Activated CD8-positive, alpha-beta T cell treated with anti-CD3 and anti-CD28 coated beads for 36 hours (primary cell): ENCODE data around the gene RPS14. TPM values are rescaled to one million over a fixed set of nuclear protein-coding genes. Genes with fewer than 3 reads are reported as not detected.
A peak's percentile ranks its signal among the peaks of the same experiment; 100 is the strongest.

Experiments used
- ATAC-seq: fragments of 200-7000 bp; cut with Tn5 transposase; one replicate; pipeline ENCODE4 v1.10.0; 2021; ENCODE audit warnings: mild to moderate bottlenecking, moderate library complexity
- CTCF ChIA-PET: fragments of 350-600 bp; sonication (Branson Sonifier 250); formaldehyde crosslinking; loops from one replicate; lab custom pipeline; 2021; ENCODE audit warnings: antibody characterized with exemption; lab: Charles Lee
- POLR2A ChIA-PET: fragments of 350-600 bp; sonication (Branson Sonifier 250); formaldehyde crosslinking; loops from one replicate; lab custom pipeline; 2021; ENCODE audit warnings: antibody characterized with exemption; lab: Charles Lee
- DNase-seq: peaks from one replicate; pipeline ENCODE4 v3.0.0-alpha.2; 2020
- H3K27ac Mint-ChIP-seq: one replicate; pipeline ENCODE4 v1.8.0; 2021; ENCODE audit warnings: mild to moderate bottlenecking, mixed read lengths
- H3K27me3 Mint-ChIP-seq: one replicate; pipeline ENCODE4 v1.8.0; 2021; ENCODE audit warnings: mixed read lengths
- H3K36me3 Mint-ChIP-seq: one replicate; pipeline ENCODE4 v1.8.0; 2021; ENCODE audit warnings: low read depth, mixed read lengths
- H3K4me1 Mint-ChIP-seq: one replicate; pipeline ENCODE4 v1.8.0; 2021; ENCODE audit warnings: low read depth, mixed read lengths
- H3K4me3 Mint-ChIP-seq: one replicate; pipeline ENCODE4 v1.8.0; 2021; ENCODE audit warnings: mild to moderate bottlenecking, moderate library complexity, mixed read lengths
- H3K9me3 Mint-ChIP-seq: one replicate; pipeline ENCODE4 v1.8.0; 2021; ENCODE audit warnings: mixed read lengths
- intact Hi-C: fragments of 100-400 bp; cut with micrococcal nuclease; formaldehyde crosslinking; loops from one replicate; pipeline ENCODE4 v1.10.0; 2022
- total RNA-seq, 2 experiments: library from RNA; stranded (reverse); gene quantifications; one replicate each; pipeline ENCODE4 v1.2.3, GENCODE V29; 2021
- TF ChIP-seq, protein P1 (sequence below): fragments of 200-600 bp; IDR thresholded peaks from one replicate; pipeline ENCODE4 v1.8.0; 2022; ENCODE audit warnings: antibody characterized with exemption, mild to moderate bottlenecking

Gene RPS14
- total RNA-seq, 2 experiments from 2014 or later = 3,542 to 3,651 TPM

DNA sequence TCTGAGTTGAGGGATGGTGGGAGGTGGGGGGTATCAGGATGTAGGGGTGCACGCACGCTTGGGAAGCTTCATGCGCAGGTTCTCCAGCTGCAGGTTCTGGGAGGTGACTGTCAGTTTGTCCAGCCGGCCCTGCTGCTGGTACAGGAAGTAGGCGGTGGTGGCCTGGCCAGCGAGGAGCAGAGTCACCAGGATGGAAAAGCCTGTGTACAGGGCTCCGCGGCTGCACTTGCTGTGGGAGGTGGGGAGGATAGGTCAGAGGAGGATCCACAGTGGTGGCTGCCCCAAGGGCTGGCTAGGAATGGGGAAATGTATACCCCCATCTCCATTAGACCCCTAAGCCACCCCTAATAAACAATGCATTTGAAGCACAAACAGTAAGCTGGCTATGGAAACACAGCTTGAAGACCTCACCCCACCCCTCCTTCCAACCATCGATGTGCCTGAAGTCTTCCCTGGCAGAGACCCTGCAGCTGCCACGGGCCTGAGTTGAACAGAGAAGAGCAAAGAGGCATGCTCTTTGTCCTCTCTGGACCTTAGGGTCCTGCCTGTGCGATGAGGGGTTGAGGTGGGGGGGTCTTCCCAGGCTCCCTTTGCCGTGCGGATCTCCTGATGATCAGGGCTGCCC is 42.3 kb downstream of the RPS14 start:
- H3K4me1 Mint-ChIP-seq = peaks cover 29% of the 10 kb centered on the region
- TF ChIP-seq, protein P1, sequence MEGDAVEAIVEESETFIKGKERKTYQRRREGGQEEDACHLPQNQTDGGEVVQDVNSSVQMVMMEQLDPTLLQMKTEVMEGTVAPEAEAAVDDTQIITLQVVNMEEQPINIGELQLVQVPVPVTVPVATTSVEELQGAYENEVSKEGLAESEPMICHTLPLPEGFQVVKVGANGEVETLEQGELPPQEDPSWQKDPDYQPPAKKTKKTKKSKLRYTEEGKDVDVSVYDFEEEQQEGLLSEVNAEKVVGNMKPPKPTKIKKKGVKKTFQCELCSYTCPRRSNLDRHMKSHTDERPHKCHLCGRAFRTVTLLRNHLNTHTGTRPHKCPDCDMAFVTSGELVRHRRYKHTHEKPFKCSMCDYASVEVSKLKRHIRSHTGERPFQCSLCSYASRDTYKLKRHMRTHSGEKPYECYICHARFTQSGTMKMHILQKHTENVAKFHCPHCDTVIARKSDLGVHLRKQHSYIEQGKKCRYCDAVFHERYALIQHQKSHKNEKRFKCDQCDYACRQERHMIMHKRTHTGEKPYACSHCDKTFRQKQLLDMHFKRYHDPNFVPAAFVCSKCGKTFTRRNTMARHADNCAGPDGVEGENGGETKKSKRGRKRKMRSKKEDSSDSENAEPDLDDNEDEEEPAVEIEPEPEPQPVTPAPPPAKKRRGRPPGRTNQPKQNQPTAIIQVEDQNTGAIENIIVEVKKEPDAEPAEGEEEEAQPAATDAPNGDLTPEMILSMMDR = no peak
- H3K36me3 Mint-ChIP-seq = peaks cover 33% of the 10 kb centered on the region
- no peak for ATAC-seq
- intact Hi-C loops = no loop called here
- POLR2A ChIA-PET = interaction anchor here (0.6 to 1.4 kb wide), 2 partner anchors 9 to 352 kb away, joined by 3 read pairs; partner anchors contain the start of gene DCTN4
- H3K4me3 Mint-ChIP-seq = no peak overlapping the region
- CTCF ChIA-PET = interaction anchor here (0.8 to 0.9 kb wide), 2 partner anchors 29 to 43 kb away, joined by 3 to 4 read pairs; no protein-coding TSS in a partner anchor
- no peaks in the 10 kb centered on the region for H3K27me3 Mint-ChIP-seq
- no peaks in the 10 kb centered on the region for H3K9me3 Mint-ChIP-seq
- no peak overlapping the region for H3K27ac Mint-ChIP-seq
- DNase-seq = no peak

DNA sequence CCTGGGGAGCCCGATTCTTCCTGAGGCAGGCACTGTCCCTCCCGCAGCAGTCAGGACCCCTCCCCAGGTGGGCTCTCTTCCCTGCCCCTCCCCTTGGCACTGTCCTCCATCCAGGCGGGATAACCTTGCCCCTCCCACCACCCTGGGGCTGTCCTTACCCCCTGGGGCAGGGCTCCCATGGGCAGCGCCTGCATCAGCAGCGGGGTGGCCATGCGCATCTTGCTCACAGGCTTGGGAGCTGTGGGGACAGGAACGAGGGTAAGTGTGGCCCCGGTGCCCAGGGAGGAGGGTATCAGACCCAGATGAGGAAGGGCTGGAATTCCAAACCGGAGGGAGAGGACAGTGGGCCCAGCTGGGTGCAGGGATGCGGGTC is 42.8 kb downstream of the RPS14 start:
- Mint-ChIP-seq H3K27me3 (no peaks in the 10 kb centered on the region), H3K4me1 (peaks cover 28% of the 10 kb centered on the region), H3K4me3 (no peak overlapping the region), H3K9me3 (no peaks in the 10 kb centered on the region), H3K36me3 (peaks cover 35% of the 10 kb centered on the region), H3K27ac (no peak overlapping the region)
- TF ChIP-seq, protein P1 = no peak
- ChIA-PET CTCF (interaction anchor here (0.8 to 0.9 kb wide), 2 partner anchors 29 to 43 kb away, joined by 3 to 4 read pairs; no protein-coding TSS in a partner anchor), POLR2A (interaction anchor here (1.0 to 1.4 kb wide), 3 partner anchors 9 to 20 kb away, joined by 3 to 5 read pairs (median 5); no protein-coding TSS in a partner anchor)
- no peak for DNase-seq
- intact Hi-C loops = no loop called here
- no peak for ATAC-seq

DNA sequence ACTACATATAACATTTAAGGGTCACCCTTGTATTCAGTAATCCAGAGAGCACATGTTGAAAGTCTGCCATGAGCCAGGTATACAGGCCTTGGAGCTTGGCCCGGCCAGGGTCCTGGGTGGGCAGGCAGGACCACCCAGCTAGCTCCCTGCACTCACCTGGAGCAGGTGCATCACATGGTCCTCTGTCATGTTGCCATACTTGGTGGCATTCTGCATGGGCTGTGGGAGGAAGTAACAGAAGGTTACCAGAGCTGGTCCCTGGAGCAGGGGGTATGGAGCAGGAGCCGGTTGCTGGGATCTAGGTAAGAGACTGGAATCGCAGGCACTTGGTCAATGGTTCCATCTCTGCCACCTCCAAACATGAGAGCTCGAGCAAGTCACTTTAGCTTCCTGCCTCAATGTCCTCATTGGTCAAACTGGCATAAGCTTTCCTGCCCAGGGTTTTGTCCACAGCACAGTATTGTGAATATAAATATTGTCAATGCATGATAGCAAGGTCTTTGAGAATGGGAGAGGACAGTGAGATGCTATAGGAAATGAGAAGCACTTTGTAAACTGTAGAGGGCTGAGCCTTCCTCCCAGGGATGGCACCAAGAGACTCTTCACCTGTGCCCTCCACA is 43.3 kb downstream of the RPS14 start:
- H3K27ac Mint-ChIP-seq = no peak overlapping the region
- H3K4me1 Mint-ChIP-seq = peaks cover 23% of the 10 kb centered on the region
- intact Hi-C loops = no loop called here
- ChIA-PET POLR2A (interaction anchor here (0.7 to 2.4 kb wide), 5 partner anchors 9 to 43 kb away, joined by 3 to 8 read pairs (median 5); no protein-coding TSS in a partner anchor), CTCF (interaction anchor here (0.8 to 0.9 kb wide), 2 partner anchors 30 to 44 kb away, joined by 3 to 4 read pairs; no protein-coding TSS in a partner anchor)
- ATAC-seq = no peak
- H3K9me3 Mint-ChIP-seq = no peaks in the 10 kb centered on the region
- TF ChIP-seq, protein P1 = no peak
- H3K36me3 Mint-ChIP-seq = peaks cover 40% of the 10 kb centered on the region
- DNase-seq = no peak
- no peak overlapping the region for H3K4me3 Mint-ChIP-seq
- H3K27me3 Mint-ChIP-seq = no peaks in the 10 kb centered on the region

DNA sequence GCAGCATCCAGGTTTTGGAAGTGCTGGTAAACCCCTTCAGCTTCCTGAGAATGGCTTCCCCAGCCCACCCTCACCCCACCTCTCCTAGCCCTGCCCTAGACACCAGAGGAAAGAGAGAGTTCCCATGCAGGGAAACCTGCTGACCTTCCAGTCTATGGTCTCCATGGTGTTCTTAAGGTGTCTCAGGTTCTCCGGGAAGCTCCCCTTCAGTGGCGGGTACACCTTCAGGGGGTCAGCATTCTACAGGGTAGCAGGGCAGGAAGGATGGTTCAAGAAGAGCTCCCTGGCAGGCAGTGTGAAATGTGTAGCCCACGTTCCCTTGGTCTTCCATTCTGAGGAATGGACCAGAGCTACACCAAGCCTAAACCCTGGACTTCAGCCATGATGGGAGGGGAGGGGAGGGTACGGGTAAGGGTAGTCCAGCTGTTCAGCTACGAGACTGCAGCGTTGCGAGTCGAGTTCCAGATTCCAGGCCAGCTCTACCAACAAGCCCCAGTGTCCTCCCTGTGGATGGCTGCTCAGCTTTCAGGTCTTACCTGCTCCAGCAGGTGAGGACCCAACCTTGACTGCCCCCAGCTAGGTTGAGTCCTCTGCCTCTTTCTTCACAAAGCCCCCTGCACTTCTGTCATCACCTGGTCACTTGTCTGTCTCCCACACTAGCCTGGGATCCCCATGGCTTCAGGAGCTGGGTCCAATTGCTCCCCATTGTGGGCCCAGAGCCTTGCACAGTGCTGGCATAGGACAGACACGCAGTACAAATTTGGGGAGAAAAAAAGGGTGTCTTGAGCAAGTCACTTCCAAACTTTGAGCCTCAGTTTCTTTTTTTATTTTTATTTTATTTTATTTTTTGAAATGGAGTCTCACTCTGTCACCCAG is 44.4 kb downstream of the RPS14 start:
- no peak overlapping the region for H3K4me3 Mint-ChIP-seq
- ChIA-PET POLR2A (interaction anchor here (0.7 to 2.4 kb wide), 7 partner anchors 7 to 45 kb away, joined by 3 to 8 read pairs (median 4); partner anchors contain the start of gene CD74), CTCF (no interaction called here)
- intact Hi-C loops = loop anchor here (5.0 kb wide), 1 partner anchor 32 kb away; no protein-coding TSS in a partner anchor
- peak overlapping the region; percentile 42 for H3K27ac Mint-ChIP-seq
- no peaks in the 10 kb centered on the region for H3K9me3 Mint-ChIP-seq
- TF ChIP-seq, protein P1 = no peak
- ATAC-seq (no peak), DNase-seq (no peak)
- peaks cover 39% of the 10 kb centered on the region for H3K36me3 Mint-ChIP-seq
- no peaks in the 10 kb centered on the region for H3K27me3 Mint-ChIP-seq
- peaks cover 13% of the 10 kb centered on the region for H3K4me1 Mint-ChIP-seq
